Activated B cell treated with CpG ODN at 0.5 μM for 24 hours (primary cell): ENCODE data around the gene TMED5. TPM values are rescaled to one million over a fixed set of nuclear protein-coding genes. Genes with fewer than 3 reads are reported as not detected.

ENCODE experiments used
- ATAC-seq: fragments of 200-7000 bp; cut with Tn5 transposase; one replicate; pipeline ENCODE4 v1.10.0; 2021; ENCODE audit warnings: low read depth, mild to moderate bottlenecking, moderate library complexity
- CTCF ChIA-PET: fragments of 350-600 bp; sonication (Branson Sonifier 250); formaldehyde crosslinking; loops from one replicate; lab custom pipeline; 2021; ENCODE audit warnings: antibody characterized with exemption; lab: Charles Lee
- POLR2A ChIA-PET: fragments of 350-600 bp; sonication (Branson Sonifier 250); formaldehyde crosslinking; loops from one replicate; lab custom pipeline; 2021; ENCODE audit warnings: antibody characterized with exemption; lab: Charles Lee
- DNase-seq: peaks from one replicate; pipeline ENCODE4 v3.0.0; 2022
- H3K27ac Mint-ChIP-seq: one replicate; pipeline ENCODE4 v1.8.0; 2020; ENCODE audit warnings: mixed read lengths
- H3K27me3 Mint-ChIP-seq: one replicate; pipeline ENCODE4 v1.8.0; 2021; ENCODE audit warnings: mixed read lengths
- H3K36me3 Mint-ChIP-seq: one replicate; pipeline ENCODE4 v1.8.0; 2021; ENCODE audit warnings: low read depth, mixed read lengths
- H3K4me1 Mint-ChIP-seq: one replicate; pipeline ENCODE4 v1.8.0; 2021; ENCODE audit warnings: mixed read lengths
- H3K4me3 Mint-ChIP-seq: one replicate; pipeline ENCODE4 v1.8.0; 2020; ENCODE audit warnings: mild to moderate bottlenecking, mixed read lengths
- H3K9me3 Mint-ChIP-seq: one replicate; pipeline ENCODE4 v1.8.0; 2020; ENCODE audit warnings: mixed read lengths
- intact Hi-C: fragments of 100-400 bp; cut with micrococcal nuclease; formaldehyde crosslinking; loops from one replicate; pipeline ENCODE4 v1.15.1; 2024
- total RNA-seq: library from RNA; stranded (reverse); gene quantifications from 2 replicates; pipeline ENCODE4 v1.2.3, GENCODE V29; 2022
- TF ChIP-seq, protein P1 (sequence below): fragments of 200-600 bp; IDR thresholded peaks from one replicate; pipeline ENCODE4 v1.8.0; 2022; ENCODE audit warnings: antibody characterized with exemption, mild to moderate bottlenecking

The TMED5 gene
- total RNA-seq, 1 donor from 2014 or later: 42.3 TPM

GRCh38 chr1:93215322-93215721 lies 35.1 kb upstream of the TMED5 start:
- Mint-ChIP-seq H3K36me3 (peaks cover 28% of the 10 kb centered on the region), H3K4me3 (no peak overlapping the region), H3K4me1 (peaks cover 15% of the 10 kb centered on the region), H3K9me3 (no peaks in the 10 kb centered on the region), H3K27ac (no peak overlapping the region), H3K27me3 (no peaks in the 10 kb centered on the region)
- CTCF ChIA-PET: no interaction called here
- ATAC-seq (no peak), DNase-seq (no peak)
- intact Hi-C loops: no loop called here
- TF ChIP-seq, protein P1, sequence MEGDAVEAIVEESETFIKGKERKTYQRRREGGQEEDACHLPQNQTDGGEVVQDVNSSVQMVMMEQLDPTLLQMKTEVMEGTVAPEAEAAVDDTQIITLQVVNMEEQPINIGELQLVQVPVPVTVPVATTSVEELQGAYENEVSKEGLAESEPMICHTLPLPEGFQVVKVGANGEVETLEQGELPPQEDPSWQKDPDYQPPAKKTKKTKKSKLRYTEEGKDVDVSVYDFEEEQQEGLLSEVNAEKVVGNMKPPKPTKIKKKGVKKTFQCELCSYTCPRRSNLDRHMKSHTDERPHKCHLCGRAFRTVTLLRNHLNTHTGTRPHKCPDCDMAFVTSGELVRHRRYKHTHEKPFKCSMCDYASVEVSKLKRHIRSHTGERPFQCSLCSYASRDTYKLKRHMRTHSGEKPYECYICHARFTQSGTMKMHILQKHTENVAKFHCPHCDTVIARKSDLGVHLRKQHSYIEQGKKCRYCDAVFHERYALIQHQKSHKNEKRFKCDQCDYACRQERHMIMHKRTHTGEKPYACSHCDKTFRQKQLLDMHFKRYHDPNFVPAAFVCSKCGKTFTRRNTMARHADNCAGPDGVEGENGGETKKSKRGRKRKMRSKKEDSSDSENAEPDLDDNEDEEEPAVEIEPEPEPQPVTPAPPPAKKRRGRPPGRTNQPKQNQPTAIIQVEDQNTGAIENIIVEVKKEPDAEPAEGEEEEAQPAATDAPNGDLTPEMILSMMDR: no peak
- POLR2A ChIA-PET: no interaction called here

- CTCF ChIA-PET: no interaction called here
- intact Hi-C loops: no loop called here
- no peak overlapping the region for H3K27ac Mint-ChIP-seq
Measured at GRCh38 chr1:93207211-93207610, 27.0 kb upstream of the TMED5 start.

GRCh38 chr1:93206567-93206954 lies 26.3 kb upstream of the TMED5 start:
- H3K4me3 Mint-ChIP-seq: no peak overlapping the region
- DNase-seq (no peak), ATAC-seq (no peak)
- H3K27ac Mint-ChIP-seq: no peak overlapping the region
- POLR2A ChIA-PET: interaction anchor here (0.6 kb wide), 1 partner anchor 25 kb away, joined by 4 read pairs; no protein-coding TSS in a partner anchor
- no peaks in the 10 kb centered on the region for H3K9me3 Mint-ChIP-seq
- CTCF ChIA-PET: no interaction called here
- no peaks in the 10 kb centered on the region for H3K4me1 Mint-ChIP-seq
- H3K27me3 Mint-ChIP-seq: no peaks in the 10 kb centered on the region
- TF ChIP-seq, protein P1: no peak
- intact Hi-C loops: no loop called here
- peaks cover 22% of the 10 kb centered on the region for H3K36me3 Mint-ChIP-seq

More at GRCh38 chr1:93207211-93207610, 27.0 kb upstream of the TMED5 start:
- H3K4me3 Mint-ChIP-seq: no peak overlapping the region
- no peaks in the 10 kb centered on the region for H3K27me3 Mint-ChIP-seq
- H3K36me3 Mint-ChIP-seq: peaks cover 22% of the 10 kb centered on the region
- TF ChIP-seq, protein P1: no peak
- no peak for ATAC-seq
- DNase-seq: no peak
- H3K4me1 Mint-ChIP-seq: no peaks in the 10 kb centered on the region
- no peaks in the 10 kb centered on the region for H3K9me3 Mint-ChIP-seq
- POLR2A ChIA-PET: no interaction called here

- Mint-ChIP-seq H3K4me1 (no peaks in the 10 kb centered on the region), H3K4me3 (no peak overlapping the region), H3K9me3 (no peaks in the 10 kb centered on the region), H3K27ac (no peak overlapping the region), H3K36me3 (peaks cover 22% of the 10 kb centered on the region), H3K27me3 (no peaks in the 10 kb centered on the region)
- CTCF ChIA-PET: no interaction called here
- DNase-seq: no peak
- ATAC-seq: no peak
- POLR2A ChIA-PET: interaction anchor here (0.6 kb wide), 1 partner anchor 25 kb away, joined by 4 read pairs; no protein-coding TSS in a partner anchor
- intact Hi-C loops: no loop called here
- TF ChIP-seq, protein P1: no peak
Measured at GRCh38 chr1:93205892-93206566, 25.8 kb upstream of the TMED5 start.

DNA sequence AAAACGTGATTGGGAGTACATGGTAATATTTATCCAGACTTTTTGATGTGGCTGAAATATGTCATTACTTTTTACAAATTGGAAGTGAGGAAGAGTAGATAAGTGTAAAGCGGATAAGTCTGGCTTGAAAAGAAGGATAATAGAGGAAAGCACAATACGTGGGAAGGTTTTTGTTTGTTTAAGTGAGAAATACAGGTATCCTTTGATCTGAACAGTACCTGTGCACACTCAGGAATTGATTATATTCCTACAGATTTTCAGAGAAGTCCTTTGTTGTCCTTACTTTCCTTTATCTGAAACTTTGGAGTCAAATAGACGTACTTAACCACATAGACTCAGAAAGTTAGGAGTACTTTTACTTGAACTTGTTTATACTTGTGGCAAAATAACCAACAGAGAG lies 20.5 kb upstream of the TMED5 start:
- ChIA-PET POLR2A (no interaction called here), CTCF (no interaction called here)
- intact Hi-C loops: no loop called here
- H3K36me3 Mint-ChIP-seq: peaks cover 22% of the 10 kb centered on the region
- ATAC-seq: no peak
- no peak overlapping the region for H3K4me3 Mint-ChIP-seq
- TF ChIP-seq, protein P1: no peak
- no peaks in the 10 kb centered on the region for H3K4me1 Mint-ChIP-seq
- H3K9me3 Mint-ChIP-seq: peaks cover 3% of the 10 kb centered on the region
- no peaks in the 10 kb centered on the region for H3K27me3 Mint-ChIP-seq
- no peak for DNase-seq
- H3K27ac Mint-ChIP-seq: no peak overlapping the region
